Stimulated activated CD4-positive, alpha-beta T cell treated with anti-CD3 and anti-CD28 coated beads, Interleukin-4, amount 100 ng/mL, for 48 hours (primary cell): Measurements from ENCODE around the gene SAMD9L.
"Not testable (repeated sequence)": the region's sequence is repeated elsewhere in the genome, so short reads cannot be mapped to it uniquely, and the experiment has no call there.

Experiments
- DNase-seq, 2 donors: peaks; one replicate each; pipeline ENCODE4 v3.0.0-alpha.2; 2020; ENCODE audit warnings: low read depth in 2 of 2

SAMD9L gene

GRCh38 chr7:93146036-93146435 is 2.1 kb downstream of the SAMD9L start:
- DNase-seq, result no peak

GRCh38 chr7:93145354-93145753 is 2.8 kb downstream of the SAMD9L start:
- no peak for DNase-seq

GRCh38 chr7:93142127-93142526 is 6.1 kb downstream of the SAMD9L start:
- no peak for DNase-seq

GRCh38 chr7:93140582-93141191 is 7.5 kb downstream of the SAMD9L start:
- no peak for DNase-seq

- no peak for DNase-seq
These were observed 9.6 kb downstream of the SAMD9L start for GRCh38 chr7:93138576-93138975.

- DNase-seq, result no peak
These were observed 15.2 kb downstream of the SAMD9L start for GRCh38 chr7:93133005-93133404.

GRCh38 chr7:93132216-93132615 is 16.0 kb downstream of the SAMD9L start:
- DNase-seq, result no peak

- not testable (repeated sequence) for DNase-seq
These were observed 21.2 kb downstream of the SAMD9L start for GRCh38 chr7:93126954-93127353.

GRCh38 chr7:93123532-93123931 is 24.7 kb downstream of the SAMD9L start:
- DNase-seq, result not testable (repeated sequence)

GRCh38 chr7:93120592-93121549 is 27.3 kb downstream of the SAMD9L start:
- DNase-seq, result no peak

GRCh38 chr7:93119191-93119905 is 28.8 kb downstream of the SAMD9L start:
- DNase-seq, result no peak

GRCh38 chr7:93117852-93118530 is 30.2 kb downstream of the SAMD9L start, which contains the start of gene SAMD9:
SAMD9 (minus strand) TSS chr7:93117979; CDS start chr7:93106097, 11,882 bp downstream.
- peak; percentile 6 to 19 for DNase-seq

- no peak for DNase-seq
These were observed 30.9 kb downstream of the SAMD9L start for GRCh38 chr7:93117327-93117726.

GRCh38 chr7:93115796-93116195 is 32.4 kb downstream of the SAMD9L start:
- no peak for DNase-seq

GRCh38 chr7:93108003-93108402 is 40.2 kb downstream of the SAMD9L start:
- DNase-seq, result no peak

GRCh38 chr7:93097388-93097787 is 50.8 kb downstream of the SAMD9L start:
- no peak for DNase-seq

GRCh38 chr7:93092757-93093370 is 55.3 kb downstream of the SAMD9L start:
- DNase-seq, result no peak
